ENCODE data around the gene PLCH2.

The PLCH2 gene

DNA sequence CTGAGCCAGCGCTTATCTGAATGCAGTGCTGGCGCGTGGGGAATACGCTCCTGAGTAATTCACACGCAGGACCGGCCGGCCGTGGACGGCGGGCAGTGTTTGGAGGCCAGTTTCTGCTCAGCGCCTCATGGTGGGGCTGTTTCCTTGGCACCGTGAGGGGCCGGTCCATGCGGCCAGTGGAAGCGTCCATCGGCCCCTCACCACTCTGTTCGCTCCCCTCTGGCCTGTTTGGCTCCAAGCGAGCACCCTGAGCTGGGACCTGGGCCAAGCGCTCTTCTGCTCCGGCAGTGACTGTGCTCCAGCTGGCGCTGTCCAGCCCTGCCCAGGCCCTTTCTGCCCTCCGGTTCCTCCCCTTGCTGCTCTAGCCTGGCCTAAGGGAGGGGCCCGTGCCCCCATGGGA is 16.3 kb upstream of the PLCH2 start:
- DNase-seq (ENCODE audit: low read depth in 4 of 4, low spot score in 1 of 4): no peak

GRCh38 chr1:2460203-2460602 is 15.9 kb upstream of the PLCH2 start:
- DNase-seq (ENCODE audit: low read depth in 4 of 4, low spot score in 1 of 4): no peak

- DNase-seq (ENCODE audit: low read depth in 4 of 4, low spot score in 1 of 4): no peak
Measured at GRCh38 chr1:2460996-2461751, 14.9 kb upstream of the PLCH2 start.

GRCh38 chr1:2462819-2463218 is 13.3 kb upstream of the PLCH2 start:
- DNase-seq (ENCODE audit: low read depth in 4 of 4, low spot score in 1 of 4): no peak

GRCh38 chr1:2463396-2463795 is 12.7 kb upstream of the PLCH2 start:
- no peak for DNase-seq (ENCODE audit: low read depth in 4 of 4, low spot score in 1 of 4)

DNA sequence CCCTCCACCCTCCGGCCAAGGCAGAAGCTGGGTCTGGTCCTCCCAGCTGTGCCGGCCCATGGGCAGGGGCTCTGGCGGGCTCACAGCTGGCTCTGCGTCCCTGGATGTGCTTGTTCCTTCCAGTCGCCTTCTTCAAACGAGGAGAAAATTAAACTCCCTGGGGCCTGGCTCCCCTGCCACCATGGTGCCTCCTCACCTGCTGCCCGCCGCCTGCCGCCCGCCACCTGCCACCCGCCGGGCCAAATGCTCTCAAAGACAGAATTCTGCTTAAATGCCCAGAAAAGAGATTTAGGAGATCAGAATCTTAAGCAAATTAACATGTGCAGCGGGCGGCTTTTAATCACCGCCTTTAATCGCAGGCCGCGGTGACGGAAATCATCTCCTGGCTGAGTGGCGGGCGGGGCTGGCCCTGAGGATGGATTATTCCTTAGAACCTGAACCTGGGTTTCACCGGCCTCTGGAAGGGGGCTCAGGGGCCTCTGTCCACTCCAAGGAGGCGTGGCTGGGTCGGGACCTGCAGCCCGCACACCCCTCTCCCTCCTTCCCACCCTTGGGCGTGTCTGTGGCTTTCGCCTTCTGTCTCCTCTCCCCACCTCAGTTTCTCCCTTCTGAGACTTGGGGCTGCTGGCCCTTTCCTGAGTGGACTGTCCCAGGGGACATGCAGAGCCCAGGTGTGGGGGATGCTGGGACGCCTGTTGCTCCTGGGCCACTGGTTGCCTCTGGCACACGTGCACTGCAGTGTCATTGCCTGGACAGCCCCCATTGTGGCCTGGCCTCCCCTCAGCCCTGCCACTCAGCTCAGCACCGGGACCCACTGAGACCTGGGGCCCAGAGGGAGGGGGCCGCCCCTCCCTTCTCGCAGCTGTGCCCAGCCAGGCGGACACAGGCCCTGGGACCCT is 10.5 kb upstream of the PLCH2 start:
- DNase-seq (ENCODE audit: low read depth in 4 of 4, low spot score in 1 of 4): no peak

DNA sequence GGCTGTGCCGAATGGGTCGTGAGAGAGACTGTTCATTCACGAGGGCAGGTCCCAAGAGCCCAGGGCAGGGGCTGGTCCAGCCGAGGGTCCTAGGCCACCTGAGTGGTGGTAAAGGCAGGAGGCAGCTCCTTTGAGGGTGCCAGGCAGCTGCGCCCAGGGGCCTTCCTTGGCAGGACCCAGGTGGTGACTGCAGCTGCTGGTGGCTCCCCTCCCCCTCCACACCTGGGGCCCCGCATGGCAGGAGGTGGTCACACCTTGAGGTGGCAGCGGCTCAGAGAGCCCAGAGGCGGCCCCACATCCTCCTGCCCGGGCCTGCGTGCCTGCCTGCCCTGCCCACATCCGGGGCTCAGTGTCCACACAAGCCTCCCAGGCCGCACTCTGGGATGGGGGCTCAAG is 9.8 kb upstream of the PLCH2 start:
- DNase-seq (ENCODE audit: low read depth in 4 of 4, low spot score in 1 of 4): no peak

DNA sequence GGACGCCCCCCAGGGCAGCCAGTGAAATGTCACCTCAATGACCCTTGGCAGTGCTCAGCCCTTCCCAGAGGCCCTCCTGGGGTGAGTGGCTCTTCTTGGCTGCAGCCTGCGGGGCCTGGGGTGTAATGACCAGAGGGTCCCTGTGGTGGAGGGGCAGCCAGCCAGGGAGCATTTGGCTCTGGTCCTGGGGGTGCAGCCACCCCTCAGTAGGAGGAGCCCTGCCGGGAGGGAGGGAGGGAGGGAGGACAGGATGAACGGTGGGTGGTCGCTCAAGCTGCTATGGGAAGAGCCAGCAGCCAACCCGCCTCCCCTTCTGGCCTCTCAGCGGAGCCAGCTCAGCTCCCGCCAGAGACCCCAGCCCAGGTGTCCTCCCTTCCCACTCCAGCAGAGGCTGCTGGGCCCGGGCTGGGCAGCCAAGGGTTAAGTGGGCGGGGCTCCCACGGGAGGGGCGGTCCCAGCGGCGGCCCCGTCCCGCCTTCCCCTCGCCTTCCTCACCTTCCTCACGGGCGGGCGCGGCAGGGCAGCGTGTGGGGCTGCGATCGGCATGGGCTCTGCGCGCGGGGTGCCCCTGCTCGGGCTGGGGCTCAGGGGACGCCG is 9.0 kb upstream of the PLCH2 start:
- DNase-seq (ENCODE audit: low read depth in 4 of 4, low spot score in 1 of 4): peak in 2 of 4 experiments; percentile 9 to 11

- peak in 2 of 4 experiments; percentile 9 to 14 for DNase-seq (ENCODE audit: low read depth in 4 of 4, low spot score in 1 of 4)
Measured at GRCh38 chr1:2468041-2468472, 8.0 kb upstream of the PLCH2 start.

GRCh38 chr1:2468540-2468939 is 7.5 kb upstream of the PLCH2 start:
- no peak for DNase-seq (ENCODE audit: low read depth in 4 of 4, low spot score in 1 of 4)

GRCh38 chr1:2469103-2469940 is 6.8 kb upstream of the PLCH2 start:
- DNase-seq (ENCODE audit: low read depth in 4 of 4, low spot score in 1 of 4): no peak

GRCh38 chr1:2470290-2471158 is 5.6 kb upstream of the PLCH2 start:
- DNase-seq (ENCODE audit: low read depth in 4 of 4, low spot score in 1 of 4): no peak

DNA sequence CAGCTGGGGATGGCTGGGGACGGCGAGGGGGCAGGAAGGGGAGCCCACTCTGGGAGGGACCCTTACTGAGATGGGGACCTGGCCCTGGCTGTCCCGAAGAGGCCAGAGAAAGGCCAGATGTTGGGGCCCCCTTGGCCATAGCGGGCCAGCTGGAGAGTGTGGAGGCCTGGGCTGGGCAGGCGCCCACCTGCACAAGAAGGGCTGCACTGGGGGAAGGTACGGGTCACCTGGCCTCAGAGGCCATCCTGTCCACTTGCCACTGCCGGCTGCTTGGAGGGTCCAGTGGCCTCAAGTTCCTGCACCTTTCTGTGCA is 5.0 kb upstream of the PLCH2 start:
- DNase-seq (ENCODE audit: low read depth in 4 of 4, low spot score in 1 of 4): no peak

- DNase-seq (ENCODE audit: low read depth in 4 of 4, low spot score in 1 of 4): no peak
Measured at GRCh38 chr1:2471587-2472001, 4.5 kb upstream of the PLCH2 start.

- DNase-seq (ENCODE audit: low read depth in 4 of 4, low spot score in 1 of 4): no peak
Measured at GRCh38 chr1:2472109-2472508, 4.0 kb upstream of the PLCH2 start.

- no peak for DNase-seq (ENCODE audit: low read depth in 4 of 4, low spot score in 1 of 4)
Measured at GRCh38 chr1:2472561-2473177, 3.4 kb upstream of the PLCH2 start.

- DNase-seq (ENCODE audit: low read depth in 4 of 4, low spot score in 1 of 4): no peak
Measured at GRCh38 chr1:2473198-2473597, 2.9 kb upstream of the PLCH2 start.

- no peak for DNase-seq (ENCODE audit: low read depth in 4 of 4, low spot score in 1 of 4)
Measured at GRCh38 chr1:2474104-2474844, 1.8 kb upstream of the PLCH2 start.

DNA sequence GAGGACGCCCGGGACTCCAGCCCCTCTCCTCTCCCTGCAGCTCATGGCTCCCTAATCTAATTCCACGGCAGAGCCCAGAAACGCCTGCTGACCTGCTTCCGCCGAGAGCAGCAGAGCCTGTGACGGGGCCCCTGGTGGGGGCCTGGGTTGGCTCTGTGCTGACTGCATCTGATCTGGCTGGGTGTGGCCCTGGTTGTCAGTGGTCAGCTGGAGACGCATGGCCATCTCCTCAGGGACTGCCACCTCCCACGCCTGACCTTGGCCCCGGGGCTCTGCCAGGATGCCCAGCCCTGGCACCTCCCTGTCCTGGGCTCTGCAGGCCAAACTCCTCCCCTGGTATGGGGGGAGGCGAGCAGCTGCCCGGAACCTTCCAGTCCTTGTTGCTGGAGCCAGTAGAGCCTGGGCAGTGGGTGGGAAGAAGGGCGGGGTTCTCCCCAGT is 1.1 kb upstream of the PLCH2 start:
- DNase-seq (ENCODE audit: low read depth in 4 of 4, low spot score in 1 of 4): no peak

Measured in stimulated activated CD4-positive, alpha-beta T cell treated with anti-CD3 and anti-CD28 coated beads, Interleukin-1b, Interleukin-23, amount 100 ng/mL, for 24 hours (primary cell).